KOPT-K1 (cell line): ENCODE data around the gene A3GALT2.

Experiments used
- H3K27ac ChIP-seq: fragments of 200-600 bp; sonication (generic); 2 replicates; pipeline ENCODE4 v1.5.1; 2016; ENCODE audit warnings: antibody characterized with exemption, mild to moderate bottlenecking, low read depth, low read length; ENCODE audit not compliant: poor library complexity, severe bottlenecking
- H3K36me3 ChIP-seq: fragments of 200-600 bp; sonication (generic); 2 replicates; pipeline ENCODE4 v1.5.1; 2017; ENCODE audit warnings: antibody characterized with exemption, mild to moderate bottlenecking, low read length, moderate library complexity; ENCODE audit not compliant: insufficient read depth
- H3K9me3 ChIP-seq: fragments of 200-600 bp; sonication (generic); 2 replicates; pipeline ENCODE4 v1.5.1; 2017; ENCODE audit warnings: antibody characterized with exemption, low read length, mild to moderate bottlenecking; ENCODE audit not compliant: insufficient read depth, poor library complexity, severe bottlenecking

The A3GALT2 gene

DNA sequence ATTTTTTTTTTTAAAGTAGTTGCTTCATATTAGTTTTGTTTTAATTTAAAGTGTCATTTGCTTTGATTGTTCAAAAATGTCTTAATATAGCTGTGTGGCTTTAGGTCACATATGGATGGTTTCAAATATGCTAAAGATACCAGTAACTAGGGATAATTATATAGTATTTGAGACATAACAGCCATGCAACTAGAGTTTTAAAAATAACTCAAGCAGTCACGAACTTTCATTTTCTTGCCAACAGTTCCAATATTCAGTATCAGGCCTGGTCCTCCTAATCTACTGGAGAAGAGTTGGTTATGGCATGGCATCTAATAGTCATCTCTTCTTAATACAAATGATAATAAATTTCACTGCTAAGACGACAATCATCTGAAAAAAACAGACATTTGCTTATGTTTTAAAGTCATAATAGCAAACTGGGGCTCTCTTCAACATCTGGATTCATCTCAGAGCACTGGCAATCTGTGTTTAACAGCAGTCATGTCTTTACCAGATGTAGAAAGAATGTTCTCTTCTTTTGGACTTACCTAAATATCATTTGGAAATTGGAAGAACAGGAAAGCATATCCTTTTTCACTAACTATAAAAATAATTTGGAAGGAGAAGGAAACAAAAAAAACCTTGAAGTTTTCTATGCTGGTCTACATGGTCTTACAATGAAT lies 24.1 kb upstream of the A3GALT2 start:
- H3K36me3 ChIP-seq: peaks cover 64% of the 10 kb centered on the region
- H3K27ac ChIP-seq: no peak overlapping the region
- no peaks in the 10 kb centered on the region for H3K9me3 ChIP-seq

DNA sequence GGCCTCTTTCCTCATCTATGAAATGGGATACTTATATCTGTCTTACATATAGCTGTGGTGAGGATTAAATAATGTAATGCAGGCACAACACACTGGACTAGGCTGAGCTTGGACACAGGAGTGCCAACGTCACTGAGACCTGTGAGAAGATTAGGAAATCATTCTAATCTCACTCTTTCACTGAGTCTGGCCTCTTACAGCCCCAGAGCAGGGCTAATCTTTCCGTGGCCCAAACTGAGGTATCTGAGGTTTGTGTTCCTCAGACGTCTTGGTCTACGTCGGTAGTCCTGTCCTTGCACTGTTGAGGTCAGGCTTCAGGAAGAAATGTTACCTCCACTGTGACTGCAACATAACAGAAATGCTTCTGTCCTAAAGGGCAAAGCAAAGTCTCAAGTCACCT lies 22.6 kb upstream of the A3GALT2 start:
- peaks cover 64% of the 10 kb centered on the region for H3K36me3 ChIP-seq
- no peaks in the 10 kb centered on the region for H3K9me3 ChIP-seq
- H3K27ac ChIP-seq: no peak overlapping the region

DNA sequence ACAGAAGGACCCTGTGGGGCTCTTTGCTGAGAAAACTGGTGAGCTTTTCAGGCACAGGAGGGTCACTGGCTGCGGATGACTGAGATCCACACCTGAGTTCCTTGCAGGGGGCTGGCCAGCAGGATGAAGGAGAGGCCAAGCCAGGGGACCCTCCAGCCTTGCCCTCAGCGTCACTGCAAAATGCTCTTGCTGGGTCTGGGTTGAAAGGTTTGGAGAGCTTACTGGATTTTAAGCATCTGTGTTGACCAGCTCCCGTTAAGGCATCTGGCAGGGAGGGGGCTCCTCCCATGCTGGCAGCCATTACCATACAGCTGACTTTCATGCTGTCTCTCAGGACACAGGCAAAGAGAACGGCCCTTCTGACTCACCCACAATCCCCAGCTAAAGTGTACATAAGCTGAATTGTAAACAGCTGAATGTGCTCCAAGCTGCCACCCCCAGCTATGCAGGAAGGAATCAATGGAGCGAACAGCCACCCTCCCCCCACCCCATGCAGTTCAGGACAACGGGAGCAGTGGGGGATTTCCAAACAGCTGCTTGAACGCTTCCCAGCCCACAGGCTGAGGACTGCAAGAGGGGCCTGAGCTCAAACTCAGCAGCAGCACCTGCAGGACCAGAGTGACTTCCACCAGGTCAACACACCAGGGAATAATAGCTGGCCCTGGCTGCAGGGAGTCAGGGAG lies 21.3 kb upstream of the A3GALT2 start:
- H3K27ac ChIP-seq: no peak overlapping the region
- H3K9me3 ChIP-seq: no peaks in the 10 kb centered on the region
- peaks cover 66% of the 10 kb centered on the region for H3K36me3 ChIP-seq

DNA sequence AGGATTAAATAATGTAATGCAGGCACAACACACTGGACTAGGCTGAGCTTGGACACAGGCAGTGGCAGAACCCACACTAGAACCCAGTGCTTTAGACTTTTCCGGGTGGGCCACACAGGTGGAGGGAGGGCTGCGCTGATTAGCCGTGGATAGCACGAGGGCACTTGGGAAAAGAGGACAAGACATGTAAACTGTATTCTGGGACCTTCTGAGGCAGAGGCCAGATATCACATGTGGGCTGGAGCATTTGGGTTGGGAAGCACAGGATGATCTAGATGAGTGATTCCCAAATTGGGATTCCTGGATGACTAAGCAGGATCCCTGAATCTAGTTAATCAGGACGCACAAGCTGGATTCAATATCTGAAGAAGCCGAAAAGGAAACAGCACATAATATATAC lies 20.3 kb upstream of the A3GALT2 start:
- Histone ChIP-seq H3K9me3 (no peaks in the 10 kb centered on the region), H3K27ac (no peak overlapping the region), H3K36me3 (peaks cover 56% of the 10 kb centered on the region)

DNA sequence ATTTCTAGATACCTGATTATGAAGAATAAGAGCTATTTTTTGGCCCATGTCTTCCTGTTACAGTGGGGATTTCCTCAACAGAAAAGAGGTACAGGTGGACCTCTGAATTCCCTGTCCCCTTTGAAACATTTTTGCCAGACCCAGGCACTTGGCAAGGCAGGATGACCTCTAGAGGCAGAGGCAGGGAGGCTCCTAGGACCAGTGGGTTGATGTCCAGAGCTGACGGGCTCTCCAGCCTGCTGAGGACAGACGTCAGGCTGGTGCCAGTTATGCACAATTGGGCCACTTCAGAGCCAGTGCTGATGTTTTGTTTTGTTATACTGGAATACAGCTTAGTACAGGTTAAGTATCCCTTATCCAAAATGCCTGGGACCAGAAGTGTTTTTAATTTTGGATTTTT lies 18.5 kb upstream of the A3GALT2 start:
- Histone ChIP-seq H3K27ac (no peak overlapping the region), H3K36me3 (peaks cover 50% of the 10 kb centered on the region), H3K9me3 (no peaks in the 10 kb centered on the region)

DNA sequence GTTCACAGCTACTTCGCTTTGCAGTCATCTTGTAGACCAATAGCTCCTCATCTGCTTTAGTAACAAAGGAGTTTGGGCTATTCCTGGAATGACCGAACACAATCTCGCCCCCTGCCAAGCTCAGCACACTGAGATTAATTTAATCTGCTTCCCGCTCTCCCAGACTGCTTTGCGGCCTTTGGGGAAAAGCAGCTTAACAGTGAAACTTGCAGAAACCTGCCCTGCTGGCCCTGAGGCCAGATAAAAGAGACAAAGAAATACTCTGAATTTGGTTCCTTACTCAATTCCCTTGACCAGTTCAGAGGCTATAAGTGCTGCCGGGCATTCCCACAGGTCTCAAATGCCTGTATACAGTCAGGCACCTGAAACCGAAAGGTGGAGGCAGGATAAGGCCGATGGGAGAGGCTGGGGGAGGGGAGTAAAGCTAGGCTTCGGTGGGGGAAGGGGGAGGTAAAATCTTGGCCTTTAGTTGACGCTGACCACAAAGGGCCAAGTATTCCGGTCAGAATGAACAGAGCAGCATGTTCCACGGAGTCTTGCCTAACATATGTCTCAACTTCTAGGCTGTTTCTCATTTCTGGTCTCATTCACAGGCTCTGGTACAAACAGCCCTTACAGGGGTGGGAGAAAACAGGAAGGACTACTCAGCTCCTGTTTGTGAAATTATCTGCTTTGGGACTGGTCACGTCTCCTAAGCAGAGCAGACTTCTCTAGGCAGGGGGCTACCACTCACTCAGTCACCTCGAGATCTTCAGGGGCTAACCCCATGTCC lies 17.7 kb upstream of the A3GALT2 start:
- H3K36me3 ChIP-seq: peaks cover 50% of the 10 kb centered on the region
- H3K27ac ChIP-seq: no peak overlapping the region
- no peaks in the 10 kb centered on the region for H3K9me3 ChIP-seq

DNA sequence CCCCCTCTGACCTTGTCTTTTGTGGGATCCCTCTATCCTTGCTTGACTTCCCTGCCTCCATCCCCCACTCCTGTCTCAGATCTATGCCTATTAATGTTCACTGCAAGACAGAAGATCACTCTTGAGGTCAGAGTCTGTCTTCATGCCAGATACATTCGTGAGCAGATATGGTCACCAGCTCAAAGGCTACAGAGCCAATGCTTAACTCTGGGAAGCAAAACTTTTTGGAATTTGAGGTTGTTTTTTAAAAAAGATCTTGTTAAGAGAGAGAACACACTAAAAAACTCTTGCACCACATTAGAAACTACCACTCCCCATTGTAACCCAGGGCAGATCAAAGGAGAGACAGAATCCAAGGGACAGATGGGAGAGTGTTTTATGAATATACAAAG lies 17.1 kb upstream of the A3GALT2 start:
- Histone ChIP-seq H3K27ac (no peak overlapping the region), H3K36me3 (peaks cover 50% of the 10 kb centered on the region), H3K9me3 (no peaks in the 10 kb centered on the region)

DNA sequence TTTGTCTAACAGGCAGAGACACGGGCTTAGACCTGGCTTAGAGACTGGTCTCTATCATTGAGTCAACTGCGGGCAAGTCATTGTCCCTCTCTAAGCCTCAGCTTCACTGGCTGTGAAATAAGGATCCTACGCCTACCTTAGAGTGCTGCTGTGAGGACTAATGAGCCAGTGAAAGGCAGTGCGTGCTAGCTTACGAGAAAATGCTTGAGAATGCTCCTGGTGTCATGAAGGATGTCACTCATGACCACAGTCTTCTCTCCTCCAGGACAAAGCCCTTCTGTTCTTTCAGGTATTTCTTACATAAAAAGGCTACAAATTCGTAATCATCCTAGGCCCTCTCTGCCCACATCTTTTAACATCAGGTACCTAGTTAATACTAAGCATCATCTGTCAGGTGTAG lies 16.5 kb upstream of the A3GALT2 start:
- H3K9me3 ChIP-seq: no peaks in the 10 kb centered on the region
- peaks cover 50% of the 10 kb centered on the region for H3K36me3 ChIP-seq
- H3K27ac ChIP-seq: no peak overlapping the region

DNA sequence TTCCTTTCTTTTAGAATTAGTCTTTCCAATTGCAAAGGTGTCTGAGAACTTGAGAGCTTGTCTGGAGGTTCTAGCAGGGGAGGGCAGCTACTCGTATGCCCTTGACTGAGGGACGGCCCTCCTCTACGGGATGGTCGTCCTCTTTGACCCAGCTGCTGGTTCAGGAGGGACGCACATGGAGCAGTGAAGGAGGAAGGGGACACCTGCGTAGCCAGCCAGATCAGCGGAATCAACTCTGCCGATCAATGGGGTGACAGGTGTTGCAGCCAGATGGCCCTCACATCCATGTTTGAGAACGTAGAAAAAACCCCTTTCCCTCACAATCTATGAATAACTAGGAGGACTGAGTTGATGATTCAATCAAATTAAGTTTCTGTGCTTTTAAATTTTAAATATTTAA lies 15.7 kb upstream of the A3GALT2 start:
- Histone ChIP-seq H3K27ac (no peak overlapping the region), H3K9me3 (no peaks in the 10 kb centered on the region), H3K36me3 (peaks cover 50% of the 10 kb centered on the region)

DNA sequence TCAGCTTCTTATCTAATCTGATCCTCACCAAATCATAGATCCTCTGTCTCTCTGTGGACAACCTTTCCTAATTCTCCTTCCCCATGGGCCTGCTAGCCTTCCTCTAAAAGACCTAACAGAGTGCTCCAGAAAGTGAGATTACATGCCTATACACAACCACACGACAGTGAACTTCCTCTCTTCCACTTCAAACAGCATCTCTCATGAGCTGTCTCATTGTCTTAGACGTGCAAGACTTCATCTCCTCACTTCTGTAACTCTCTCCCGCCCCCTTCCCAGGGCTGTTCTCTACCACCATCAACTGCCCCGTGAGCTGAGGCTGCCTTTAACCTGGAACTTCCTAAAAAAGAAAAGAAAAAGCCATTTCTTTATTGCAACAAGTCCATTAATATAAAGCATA lies 14.1 kb upstream of the A3GALT2 start:
- Histone ChIP-seq H3K9me3 (no peaks in the 10 kb centered on the region), H3K36me3 (peaks cover 58% of the 10 kb centered on the region), H3K27ac (no peak overlapping the region)

DNA sequence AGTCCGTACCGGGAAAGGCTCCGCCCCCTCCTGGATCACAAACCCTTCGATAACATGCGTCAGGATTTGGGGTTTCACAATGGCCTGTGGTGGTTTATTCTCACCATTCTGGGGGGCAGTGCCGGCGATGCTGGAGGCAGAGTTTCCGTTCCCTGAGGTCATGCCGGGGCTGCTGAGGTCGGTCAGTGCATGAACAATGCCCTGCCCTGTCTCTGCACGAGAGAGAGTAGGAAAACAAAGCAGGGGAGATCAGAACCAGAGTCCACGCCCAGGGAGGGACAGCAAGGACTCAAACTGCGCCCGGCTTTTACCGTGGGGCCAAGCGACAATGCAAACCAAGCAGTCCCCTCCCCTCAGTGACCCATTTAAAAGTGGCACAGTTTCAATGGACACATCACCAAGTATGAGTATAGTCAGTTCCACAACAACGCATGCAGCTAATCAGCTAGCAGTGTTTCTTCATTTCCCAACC lies 13.2 kb upstream of the A3GALT2 start:
- Histone ChIP-seq H3K9me3 (no peaks in the 10 kb centered on the region), H3K36me3 (peaks cover 67% of the 10 kb centered on the region), H3K27ac (no peak overlapping the region)

DNA sequence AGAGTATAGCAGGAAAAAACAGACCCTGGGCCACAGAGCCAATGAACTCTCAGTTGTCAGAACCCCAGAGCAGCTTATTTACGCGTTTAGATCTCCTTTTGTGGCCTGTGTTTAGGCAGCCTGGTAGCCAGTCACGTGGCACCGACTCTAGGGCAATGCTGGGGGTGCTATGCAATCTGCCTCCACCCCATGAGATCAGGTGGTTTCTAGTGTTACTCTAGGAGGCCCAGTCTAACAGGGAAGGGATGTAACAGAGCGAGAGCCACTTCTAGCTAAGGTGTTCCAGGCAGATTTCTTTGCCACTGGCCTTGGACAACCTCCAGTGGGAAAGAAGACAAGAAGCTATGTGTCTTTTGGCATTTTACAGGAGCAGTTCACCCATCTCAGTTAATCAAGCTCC lies 12.0 kb upstream of the A3GALT2 start:
- H3K27ac ChIP-seq: no peak overlapping the region
- H3K36me3 ChIP-seq: peaks cover 80% of the 10 kb centered on the region
- H3K9me3 ChIP-seq: no peaks in the 10 kb centered on the region

DNA sequence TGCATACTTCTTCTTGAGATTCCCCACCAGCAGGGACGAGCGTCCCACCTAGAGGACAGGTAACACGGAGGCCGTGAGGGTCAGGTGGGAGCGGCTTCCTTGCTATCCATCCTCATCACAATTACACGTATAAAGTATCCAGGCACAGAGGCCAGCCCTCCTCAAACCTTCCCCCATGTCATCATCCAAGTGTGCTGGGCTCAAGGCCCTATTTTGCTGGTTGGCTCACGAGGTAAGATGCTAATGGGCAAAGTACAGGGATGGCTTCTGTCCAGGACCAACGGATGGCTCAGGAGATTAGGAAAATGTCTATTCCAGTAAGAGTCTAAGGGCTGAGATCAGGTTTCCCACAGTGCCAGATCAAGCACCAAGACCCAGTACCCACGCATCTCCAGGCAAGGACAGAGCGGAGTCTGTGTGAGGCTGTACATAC lies 11.5 kb upstream of the A3GALT2 start:
- no peaks in the 10 kb centered on the region for H3K9me3 ChIP-seq
- peaks cover 83% of the 10 kb centered on the region for H3K36me3 ChIP-seq
- H3K27ac ChIP-seq: no peak overlapping the region

DNA sequence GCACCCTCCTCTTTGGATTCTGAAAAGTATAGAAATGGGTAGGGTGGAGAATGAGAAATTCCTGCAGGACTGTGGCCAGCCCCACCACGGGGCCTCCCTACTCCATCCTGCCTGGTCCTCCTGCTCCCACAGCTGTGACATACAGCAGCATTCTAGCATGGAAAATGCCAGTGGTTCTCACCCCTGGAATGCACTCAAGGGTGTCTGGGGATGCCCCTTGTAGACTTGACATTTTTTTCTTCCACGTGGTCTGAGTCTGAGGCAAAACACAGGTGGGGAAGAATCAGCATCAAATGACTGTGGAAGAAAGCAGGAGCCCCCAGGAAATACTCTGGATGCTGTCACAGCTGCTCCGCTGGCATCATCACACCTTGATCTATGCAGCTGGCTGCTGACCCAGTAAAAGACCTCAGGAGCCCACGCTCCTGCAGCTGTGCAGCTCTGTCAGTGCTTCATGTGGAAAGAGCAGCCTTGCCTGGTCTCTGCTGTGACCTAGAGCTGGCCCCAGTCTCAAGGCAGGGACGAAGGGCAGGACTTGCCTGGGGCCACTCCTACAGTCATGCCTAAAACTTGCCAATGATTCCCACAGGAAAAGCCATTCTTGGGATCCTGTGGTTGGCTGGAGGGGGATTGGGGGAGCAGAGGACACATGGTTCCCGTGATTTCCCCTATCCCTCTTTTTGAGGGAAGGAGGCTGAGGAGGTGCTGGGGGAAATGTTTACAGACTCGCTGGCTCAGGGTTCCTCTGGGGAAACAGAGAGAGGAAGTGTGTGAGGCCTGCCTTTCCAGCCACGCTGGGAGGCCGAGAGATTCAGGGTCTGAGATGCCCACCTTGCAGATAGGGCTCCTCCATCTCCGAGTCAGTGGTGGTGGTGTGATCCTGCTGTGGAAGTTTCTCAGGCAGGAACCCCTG lies 10.8 kb upstream of the A3GALT2 start:
- no peak overlapping the region for H3K27ac ChIP-seq
- H3K36me3 ChIP-seq: peaks cover 88% of the 10 kb centered on the region

DNA sequence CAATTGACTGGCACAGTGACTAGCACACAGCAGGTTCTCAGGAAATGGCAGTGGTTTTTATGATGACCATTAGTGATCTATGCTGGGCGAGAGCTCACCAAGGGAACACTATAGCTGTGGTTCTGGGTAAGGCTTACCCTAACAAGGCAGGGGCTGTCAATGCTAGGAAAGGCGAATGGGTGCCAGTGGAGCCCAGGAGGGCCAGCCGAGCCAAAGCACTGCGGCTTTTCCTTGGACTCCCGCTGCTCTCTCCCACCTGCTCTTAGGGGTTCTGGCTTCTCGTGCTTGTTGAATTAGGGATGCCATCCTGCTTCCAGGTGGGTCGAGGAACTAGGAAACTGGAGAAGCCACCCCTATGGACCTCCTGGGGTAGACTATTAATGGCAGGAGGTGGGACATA lies 10.0 kb upstream of the A3GALT2 start:
- H3K27ac ChIP-seq: no peak overlapping the region
- H3K36me3 ChIP-seq: peaks cover 96% of the 10 kb centered on the region
- no peaks in the 10 kb centered on the region for H3K9me3 ChIP-seq

More for the DNA sequence above, 10.8 kb upstream of the A3GALT2 start:
- no peaks in the 10 kb centered on the region for H3K9me3 ChIP-seq
